Keratinocyte (primary cell): Measurements from ENCODE around the gene SULF2.

ENCODE experiments used
- CTCF ChIP-seq, 3 experiments: IDR thresholded peaks in 1 of 3; conservative IDR thresholded peaks in 1 of 3; optimal IDR thresholded peaks in 1 of 3; 2 replicates in 2 of 3; 3 replicates in 1 of 3; pipeline versions ENCODE3 to v1.5.1; 2011; ENCODE audit warnings: low read length in 3 of 3, mild to moderate bottlenecking in 3 of 3, moderate library complexity in 2 of 3, control low read depth in 1 of 3, inconsistent platforms in 1 of 3; ENCODE audit not compliant: insufficient read depth in 2 of 3; ENCODE audit errors: extremely low read depth in 1 of 3
- EZH2 ChIP-seq: IDR thresholded peaks from one replicate; pipeline ENCODE4 v1.6.1; 2012; ENCODE audit warnings: inconsistent platforms, mild to moderate bottlenecking, low read length, moderate library complexity

DNA sequence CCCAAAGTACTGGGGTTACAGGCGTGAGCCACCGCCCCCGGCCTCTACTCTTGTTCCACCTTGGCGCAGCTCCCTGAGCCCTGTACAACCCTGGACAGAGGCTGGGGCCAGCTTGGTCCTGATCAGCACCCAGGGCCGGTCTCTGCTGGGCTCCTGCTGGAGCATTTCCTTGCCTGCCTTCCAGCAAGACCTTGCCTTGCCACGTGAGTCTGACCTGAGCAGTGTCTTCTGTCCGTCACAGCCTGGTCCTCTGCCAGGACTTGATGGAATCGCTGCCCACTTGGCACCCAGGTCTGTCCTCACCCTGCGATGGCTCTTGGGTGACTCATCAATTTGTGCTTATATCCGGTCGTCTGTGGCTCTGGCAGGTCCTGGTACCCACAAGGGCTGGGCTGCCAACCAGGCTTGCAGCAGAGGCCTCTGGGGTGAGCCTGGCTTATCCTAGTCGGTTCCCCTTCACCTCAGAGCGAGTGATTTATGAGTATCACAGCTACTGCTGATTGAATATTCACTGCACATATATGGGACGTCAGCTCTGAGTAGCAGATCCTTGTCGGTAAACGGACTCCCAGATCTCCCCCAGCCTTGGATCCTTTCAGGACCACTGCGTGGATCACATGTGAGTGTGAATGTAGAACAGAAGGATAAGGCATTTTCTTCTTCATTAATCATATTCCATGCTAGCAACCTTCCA is 10.1 kb upstream of the SULF2 start:
- no peak for TF ChIP-seq EZH2
- TF ChIP-seq CTCF (optimal IDR thresholded peaks at IDR 0.05 in 1 of 3, IDR thresholded peaks at IDR 0.05 in 1 of 3, conservative IDR thresholded peaks at IDR 0.05 in 1 of 3; ENCODE audit: extremely low read depth in 1 of 3, insufficient read depth in 2 of 3, low read length in 3 of 3), result no peak
